Activated naive CD8-positive, alpha-beta T cell treated with anti-CD3 and anti-CD28 coated beads, Interleukin-2, amount 10 ng/mL, durations not matched to agents 7 days and 5 days (primary cell): ENCODE results near the gene CTCF. TPM values are rescaled to one million over a fixed set of nuclear protein-coding genes. Genes with fewer than 3 reads are reported as not detected.
"Not testable (repeated sequence)": the region's sequence is repeated elsewhere in the genome, so short reads cannot be mapped to it uniquely, and the experiment has no call there.

Source experiments
- ATAC-seq: fragments of 150-1000 bp; cut with Tn5 transposase; one replicate; pipeline ENCODE4 v1.10.0; 2021; ENCODE audit warnings: low read depth, moderate library complexity
- POLR2A ChIA-PET: fragments of 350-600 bp; sonication (Branson Sonifier 250); formaldehyde crosslinking; loops from one replicate; lab custom pipeline; 2021; ENCODE audit warnings: antibody characterized with exemption; lab: Charles Lee
- DNase-seq: peaks from one replicate; pipeline ENCODE4 v3.0.0; 2021
- H3K27ac Mint-ChIP-seq: one replicate; pipeline ENCODE4 v1.8.0; 2022; ENCODE audit warnings: mild to moderate bottlenecking, mixed read lengths
- H3K27me3 Mint-ChIP-seq: one replicate; pipeline ENCODE4 v1.8.0; 2022; ENCODE audit warnings: mild to moderate bottlenecking, moderate library complexity, mixed read lengths
- H3K36me3 Mint-ChIP-seq: one replicate; pipeline ENCODE4 v1.8.0; 2021; ENCODE audit warnings: mild to moderate bottlenecking, mixed read lengths
- H3K4me1 Mint-ChIP-seq: one replicate; pipeline ENCODE4 v1.8.0; 2021; ENCODE audit warnings: mixed read lengths
- H3K4me3 Mint-ChIP-seq: one replicate; pipeline ENCODE4 v1.8.0; 2022; ENCODE audit warnings: mild to moderate bottlenecking, moderate library complexity, mixed read lengths
- H3K9me3 Mint-ChIP-seq: one replicate; pipeline ENCODE4 v1.8.0; 2021; ENCODE audit warnings: mixed read lengths
- total RNA-seq, 2 experiments: library from RNA; stranded (reverse); gene quantifications; one replicate each; pipeline ENCODE4 v1.2.3, GENCODE V29; 2021

Gene CTCF
- total RNA-seq, 2 experiments from 2014 or later: 69.9 to 72.3 TPM

DNA sequence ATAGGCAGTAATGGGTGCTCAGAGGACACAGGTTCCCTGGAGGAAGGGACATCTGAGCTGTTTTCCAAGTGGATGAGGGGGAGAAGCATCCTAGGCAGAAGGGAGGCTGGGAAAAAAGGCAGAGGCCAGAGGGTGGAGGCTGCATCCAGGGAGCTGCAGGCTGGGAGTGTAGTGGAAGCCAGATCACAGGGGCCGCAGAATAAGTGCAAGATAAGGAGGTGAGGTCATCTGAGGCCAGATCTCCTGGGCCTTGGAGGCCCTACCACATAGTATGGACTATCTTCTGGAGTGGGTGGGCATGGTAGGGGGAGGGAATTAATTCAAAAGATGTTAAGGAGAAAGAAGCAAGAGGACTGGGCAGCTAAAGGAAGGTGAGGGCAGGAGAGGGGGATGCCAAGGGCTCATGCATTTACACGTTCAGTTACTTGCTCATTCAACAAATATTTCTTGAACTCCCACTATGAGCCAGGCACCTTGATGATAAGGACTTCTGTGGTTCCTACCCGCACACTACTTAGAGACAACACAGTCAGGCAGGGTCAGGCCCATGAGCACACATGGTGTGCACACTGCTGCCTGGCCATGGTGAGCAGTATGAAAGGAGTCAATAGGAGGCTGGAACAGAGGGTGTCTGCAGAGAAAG lies 36.1 kb upstream of the CTCF start:
- Mint-ChIP-seq H3K4me3 (no peak overlapping the region), H3K27me3 (peaks cover 35% of the 10 kb centered on the region), H3K36me3 (no peaks in the 10 kb centered on the region), H3K4me1 (peaks cover 14% of the 10 kb centered on the region), H3K27ac (peak overlapping the region; percentile 24), H3K9me3 (no peaks in the 10 kb centered on the region)
- POLR2A ChIA-PET: no interaction called here
- ATAC-seq (no peak), DNase-seq (no peak)

DNA sequence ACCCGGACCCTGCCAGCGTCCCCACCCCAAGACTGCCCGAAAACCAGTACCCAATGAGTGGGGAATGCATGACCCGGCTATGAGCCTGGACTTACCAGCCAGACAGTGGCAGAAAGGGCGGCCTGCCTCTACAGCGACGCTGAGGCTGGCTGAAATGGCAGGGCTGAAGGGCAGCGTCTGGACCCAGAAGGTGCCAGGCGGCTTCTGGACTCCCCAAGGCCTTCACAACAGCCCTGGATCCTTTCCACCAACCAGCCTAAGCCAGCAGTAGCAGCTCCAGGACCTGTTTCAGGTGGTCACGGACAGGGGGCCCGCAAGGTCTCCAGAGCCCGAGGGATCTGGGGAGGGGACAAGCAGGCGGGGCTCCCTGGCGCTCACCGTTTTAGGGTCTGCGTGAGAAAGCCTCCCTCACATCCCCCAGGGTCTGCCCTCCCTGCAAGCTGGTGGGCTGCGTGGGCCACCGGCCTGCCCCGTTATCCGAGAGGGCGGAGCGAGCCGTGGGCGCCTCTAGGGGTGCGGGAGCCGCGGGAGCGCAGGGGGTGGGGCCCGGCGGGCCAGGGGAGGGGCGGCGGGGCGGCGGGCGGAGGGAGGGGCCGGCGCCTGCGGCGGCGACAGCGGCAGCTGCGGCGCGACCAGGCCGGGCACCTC lies 34.0 kb upstream of the CTCF start, which contains the start of gene RIPOR1:
TSS of gene RIPOR1 (plus strand) at position 608 of the 648 bp plus-strand sequence. CDS start 9,618 bp downstream, outside the sequence.
- DNase-seq (peak; percentile 57), ATAC-seq (peak; percentile 57)
- H3K27ac Mint-ChIP-seq: no peak within 1 kb of the TSS
- no peaks in the 10 kb centered on the region for H3K36me3 Mint-ChIP-seq
- no peaks in the 10 kb centered on the region for H3K9me3 Mint-ChIP-seq
- peak within 1 kb of the TSS; percentile 72 for H3K4me3 Mint-ChIP-seq
- POLR2A ChIA-PET: interaction anchor here (1.0 to 2.0 kb wide), 2 partner anchors 9 to 17 kb away, joined by 3 to 7 read pairs; no protein-coding TSS in a partner anchor
- H3K4me1 Mint-ChIP-seq: peaks cover 10% of the 10 kb centered on the region
- H3K27me3 Mint-ChIP-seq: peaks cover 48% of the 10 kb centered on the region

GRCh38 chr16:67528870-67529581 lies 33.3 kb upstream of the CTCF start:
- ATAC-seq: peak; percentile 59
- no peak overlapping the region for H3K27ac Mint-ChIP-seq
- peak; percentile 67 for DNase-seq
- POLR2A ChIA-PET: interaction anchor here (0.6 to 2.0 kb wide), 5 partner anchors 9 to 32 kb away, joined by 3 to 9 read pairs (median 6); no protein-coding TSS in a partner anchor
- peaks cover 50% of the 10 kb centered on the region for H3K27me3 Mint-ChIP-seq
- H3K36me3 Mint-ChIP-seq: no peaks in the 10 kb centered on the region
- H3K4me1 Mint-ChIP-seq: peaks cover 10% of the 10 kb centered on the region
- no peaks in the 10 kb centered on the region for H3K9me3 Mint-ChIP-seq
- H3K4me3 Mint-ChIP-seq: peak overlapping the region; percentile 72

DNA sequence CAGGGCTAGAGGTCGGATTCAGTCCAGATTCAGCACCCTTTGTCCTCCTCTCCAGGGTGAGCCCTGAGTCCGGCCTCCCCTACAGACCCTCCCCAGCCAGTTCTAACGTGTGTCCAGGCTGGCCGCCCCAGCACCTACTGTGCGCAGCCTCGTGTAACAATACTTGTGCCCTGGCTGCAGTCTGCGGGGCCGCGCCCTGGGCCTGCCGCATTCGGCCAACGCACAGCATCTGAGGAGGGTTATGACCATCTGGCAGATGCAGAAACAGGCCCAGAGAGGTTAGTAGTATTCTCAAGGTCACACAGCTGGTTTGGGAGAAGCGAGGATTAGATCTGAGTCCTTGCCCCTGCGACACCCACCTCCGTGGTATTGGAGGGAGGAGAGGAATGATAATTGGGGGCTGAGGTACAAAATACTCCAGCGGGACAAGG lies 32.7 kb upstream of the CTCF start:
- ATAC-seq (no peak), DNase-seq (no peak)
- no peaks in the 10 kb centered on the region for H3K36me3 Mint-ChIP-seq
- H3K4me1 Mint-ChIP-seq: peaks cover 12% of the 10 kb centered on the region
- POLR2A ChIA-PET: interaction anchor here (0.6 to 2.0 kb wide), 5 partner anchors 8 to 32 kb away, joined by 3 to 9 read pairs (median 6); no protein-coding TSS in a partner anchor
- no peaks in the 10 kb centered on the region for H3K9me3 Mint-ChIP-seq
- peaks cover 52% of the 10 kb centered on the region for H3K27me3 Mint-ChIP-seq
- H3K27ac Mint-ChIP-seq: peak overlapping the region; percentile 24
- peak overlapping the region; percentile 72 for H3K4me3 Mint-ChIP-seq

GRCh38 chr16:67530013-67530939 lies 32.0 kb upstream of the CTCF start:
- Mint-ChIP-seq H3K27ac (peak overlapping the region; percentile 24), H3K36me3 (no peaks in the 10 kb centered on the region), H3K4me1 (peaks cover 12% of the 10 kb centered on the region), H3K27me3 (peaks cover 55% of the 10 kb centered on the region), H3K4me3 (peak overlapping the region; percentile 72), H3K9me3 (no peaks in the 10 kb centered on the region)
- no peak for DNase-seq
- peak; percentile 12 for ATAC-seq
- POLR2A ChIA-PET: interaction anchor here (0.6 to 1.1 kb wide), 4 partner anchors 16 to 115 kb away, joined by 3 to 6 read pairs (median 4); partner anchors contain the start of gene CARMIL2

DNA sequence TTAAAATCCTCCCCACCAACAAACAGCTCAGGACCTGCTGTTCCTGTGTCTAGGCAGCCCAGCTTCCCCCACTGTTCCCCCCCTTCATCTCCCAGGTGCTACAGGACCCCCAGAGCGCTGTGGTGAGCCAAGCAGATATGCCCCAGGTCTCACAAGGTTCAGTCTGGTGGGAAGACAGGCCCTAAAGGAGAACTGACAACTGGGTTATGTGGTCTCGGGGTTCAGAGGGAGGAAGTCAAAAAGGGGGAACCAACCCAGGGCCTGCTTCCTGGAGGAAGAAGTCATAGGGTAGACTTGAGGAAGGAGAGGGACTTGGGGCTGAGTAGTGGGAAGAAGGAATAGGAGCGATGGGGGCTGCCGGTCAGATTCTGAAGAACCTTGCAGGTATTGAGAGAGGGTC lies 31.1 kb upstream of the CTCF start:
- Mint-ChIP-seq H3K9me3 (no peaks in the 10 kb centered on the region), H3K4me1 (peaks cover 14% of the 10 kb centered on the region), H3K36me3 (no peaks in the 10 kb centered on the region), H3K27ac (no peak overlapping the region), H3K27me3 (peaks cover 64% of the 10 kb centered on the region), H3K4me3 (no peak overlapping the region)
- DNase-seq: no peak
- ATAC-seq: no peak
- POLR2A ChIA-PET: interaction anchor here (0.9 to 1.0 kb wide), 2 partner anchors 32 to 114 kb away, joined by 3 to 4 read pairs; partner anchors contain the start of gene CARMIL2

DNA sequence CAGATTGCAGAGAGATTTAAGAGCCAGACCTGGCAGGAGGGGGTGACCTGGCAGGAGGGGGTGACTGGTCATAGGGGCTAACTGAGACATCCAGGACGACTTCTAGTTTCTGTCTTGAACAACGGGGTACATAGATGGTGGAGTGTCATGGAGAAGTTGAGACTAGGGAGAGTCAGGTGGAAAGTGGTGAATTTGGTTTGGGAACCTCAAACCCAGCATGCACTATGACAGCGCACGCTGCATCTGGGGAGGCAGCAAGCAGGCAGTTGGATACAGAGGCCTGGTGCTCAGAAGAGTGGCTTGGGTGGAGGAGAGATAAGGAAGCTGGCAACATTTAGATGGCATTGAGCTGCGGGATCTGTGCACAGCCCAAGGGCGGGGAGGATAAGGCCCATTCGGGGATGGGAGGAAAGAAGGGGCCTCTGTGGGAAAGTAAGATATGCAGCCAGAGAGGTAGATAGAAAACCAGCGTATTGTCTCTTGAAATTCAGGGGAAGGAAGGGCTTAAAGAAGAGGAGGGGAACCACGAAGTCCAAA lies 29.2 kb upstream of the CTCF start:
- Mint-ChIP-seq H3K27ac (no peak overlapping the region), H3K36me3 (no peaks in the 10 kb centered on the region), H3K9me3 (no peaks in the 10 kb centered on the region), H3K4me3 (no peak overlapping the region), H3K4me1 (peaks cover 17% of the 10 kb centered on the region), H3K27me3 (peaks cover 52% of the 10 kb centered on the region)
- ATAC-seq (no peak), DNase-seq (no peak)
- POLR2A ChIA-PET: interaction anchor here (0.7 to 1.8 kb wide), 4 partner anchors 12 to 552 kb away, joined by 3 to 9 read pairs (median 6); partner anchors contain the start of gene ATP6V0D1

DNA sequence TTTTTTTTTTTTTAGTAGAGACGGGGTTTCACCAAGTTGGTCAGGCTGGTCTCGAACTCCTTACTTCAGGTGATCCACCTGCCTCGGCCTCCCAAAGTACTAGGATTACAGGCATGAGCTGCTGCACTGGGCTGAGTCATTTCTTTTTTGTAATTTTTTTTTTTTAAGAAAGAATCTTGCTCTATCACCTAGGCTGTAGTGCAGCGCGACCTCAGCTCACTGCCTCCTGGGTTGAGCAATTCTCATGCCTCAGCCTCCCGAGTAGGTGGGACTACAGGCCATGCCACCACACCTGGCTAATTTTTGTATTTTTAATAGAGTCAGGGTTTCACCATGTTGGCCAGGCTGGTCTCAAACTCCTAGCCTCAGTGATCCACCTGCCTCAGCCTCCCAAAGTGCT lies 28.3 kb upstream of the CTCF start:
- Mint-ChIP-seq H3K4me1 (peaks cover 20% of the 10 kb centered on the region), H3K27me3 (peaks cover 52% of the 10 kb centered on the region)
- H3K9me3 Mint-ChIP-seq, ATAC-seq, H3K27ac Mint-ChIP-seq, DNase-seq, H3K36me3 Mint-ChIP-seq, H3K4me3 Mint-ChIP-seq: not testable (repeated sequence)
- POLR2A ChIA-PET: interaction anchor here (0.7 to 1.8 kb wide), 3 partner anchors 14 to 551 kb away, joined by 4 to 9 read pairs (median 5); no protein-coding TSS in a partner anchor

DNA sequence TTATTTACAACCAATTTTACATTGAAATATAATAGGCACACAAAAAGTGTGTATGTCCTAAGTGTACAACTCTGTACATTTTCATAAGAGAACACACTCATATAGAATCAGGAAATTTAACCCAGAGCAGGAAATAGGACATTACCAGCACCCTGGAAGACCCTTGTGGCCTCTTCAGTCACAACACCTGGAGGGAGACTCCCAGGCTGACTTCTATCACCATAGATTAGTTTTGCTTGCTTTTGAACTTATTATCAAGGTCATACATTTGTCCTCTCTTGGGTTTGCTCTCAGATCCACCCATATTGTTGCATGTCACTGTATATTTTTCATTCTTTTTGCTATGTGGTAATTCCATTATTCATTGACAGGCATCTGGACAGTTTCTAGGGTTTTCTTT lies 27.9 kb upstream of the CTCF start:
- Mint-ChIP-seq H3K4me1 (peaks cover 22% of the 10 kb centered on the region), H3K36me3 (no peaks in the 10 kb centered on the region), H3K9me3 (no peaks in the 10 kb centered on the region), H3K27ac (no peak overlapping the region), H3K27me3 (peaks cover 48% of the 10 kb centered on the region), H3K4me3 (no peak overlapping the region)
- ATAC-seq: no peak
- POLR2A ChIA-PET: interaction anchor here (0.7 to 0.9 kb wide), 2 partner anchors 14 to 127 kb away, joined by 3 to 4 read pairs; no protein-coding TSS in a partner anchor
- no peak for DNase-seq

DNA sequence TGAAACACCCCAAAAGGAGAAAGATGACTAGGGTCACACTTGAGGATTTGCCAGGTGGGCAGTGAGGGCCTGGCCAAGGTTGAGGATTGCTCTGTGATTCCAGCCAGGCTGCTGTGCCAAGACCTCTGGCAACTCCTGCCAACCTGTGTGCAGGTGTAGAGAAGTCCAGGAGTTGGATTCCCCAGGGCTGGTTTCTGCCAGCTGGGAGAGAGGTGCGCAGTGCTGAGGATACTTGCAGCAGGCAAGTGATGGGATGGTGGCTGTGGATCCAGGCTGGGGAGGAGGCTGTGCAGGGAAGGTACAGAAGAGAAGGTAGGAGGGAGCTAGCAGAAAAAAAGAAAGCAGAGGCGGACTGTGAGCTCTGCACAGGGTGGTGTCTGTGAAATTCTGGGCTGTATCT lies 27.1 kb upstream of the CTCF start:
- H3K27me3 Mint-ChIP-seq: peaks cover 43% of the 10 kb centered on the region
- POLR2A ChIA-PET: interaction anchor here (0.9 to 1.2 kb wide), 2 partner anchors 13 to 14 kb away, joined by 3 read pairs; no protein-coding TSS in a partner anchor
- ATAC-seq: no peak
- no peak overlapping the region for H3K4me3 Mint-ChIP-seq
- no peaks in the 10 kb centered on the region for H3K9me3 Mint-ChIP-seq
- no peak for DNase-seq
- peaks cover 20% of the 10 kb centered on the region for H3K4me1 Mint-ChIP-seq
- H3K36me3 Mint-ChIP-seq: no peaks in the 10 kb centered on the region
- no peak overlapping the region for H3K27ac Mint-ChIP-seq

DNA sequence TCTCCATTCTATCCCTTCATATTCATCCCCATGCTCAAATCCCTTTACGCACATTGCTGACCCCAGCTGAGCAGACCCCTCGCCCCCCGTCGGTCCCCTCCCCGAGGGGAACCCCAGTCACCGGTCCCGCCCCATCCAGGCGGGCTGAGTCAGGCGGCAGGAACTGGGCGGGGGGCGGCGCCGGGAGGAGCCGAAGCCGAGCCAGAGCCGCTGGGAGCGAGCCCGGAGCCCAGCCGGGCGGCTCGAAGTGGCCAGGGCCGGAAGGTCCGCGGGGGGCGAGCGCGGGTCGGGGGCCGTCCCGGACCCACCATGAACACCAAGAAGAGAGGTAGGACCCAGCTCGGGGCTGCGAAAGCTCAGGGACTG lies 25.1 kb upstream of the CTCF start:
- POLR2A ChIA-PET: interaction anchor here (0.5 to 3.2 kb wide), 11 partner anchors 8 to 402 kb away, joined by 3 to 16 read pairs (median 6); partner anchors contain the start of genes ACD, ATP6V0D1, CARMIL2 and CTCF
- Mint-ChIP-seq H3K4me3 (peak overlapping the region; percentile 86), H3K36me3 (peaks cover 2% of the 10 kb centered on the region), H3K27me3 (peaks cover 28% of the 10 kb centered on the region), H3K9me3 (no peaks in the 10 kb centered on the region), H3K27ac (peak overlapping the region; percentile 73), H3K4me1 (peaks cover 16% of the 10 kb centered on the region)
- peak; percentile 38 for ATAC-seq
- DNase-seq: peak; percentile 72
